WTC11 (cell line): ENCODE results near the gene MOGAT2. TPM values are rescaled to one million over a fixed set of nuclear protein-coding genes. Genes with fewer than 3 reads are reported as not detected.

Source experiments
- ATF1 ChIP-seq: sonication (generic); formaldehyde crosslinking; IDR thresholded peaks from 2 replicates; pipeline ENCODE4 v1.8.1; 2023; ENCODE audit warnings: mild to moderate bottlenecking, moderate library complexity, missing genetic modification reagents
- EMX1 ChIP-seq: fragments of 250-450 bp; sonication (Bioruptor Pico); IDR thresholded peaks from 2 replicates; pipeline ENCODE4 v1.8.0; 2021; ENCODE audit warnings: mild to moderate bottlenecking
- GABPB1 ChIP-seq: sonication (generic); formaldehyde crosslinking; IDR thresholded peaks from 2 replicates; pipeline ENCODE4 v1.8.1; 2023; ENCODE audit warnings: mild to moderate bottlenecking, missing genetic modification reagents
- GRHL2 ChIP-seq: fragments of 250-450 bp; sonication (Bioruptor Pico); IDR thresholded peaks from 2 replicates; pipeline ENCODE4 v1.8.0; 2022; ENCODE audit warnings: mild to moderate bottlenecking, moderate library complexity; ENCODE audit not compliant: insufficient replicate concordance, severe bottlenecking
- GTF2I ChIP-seq: fragments of 250-450 bp; sonication (Bioruptor Pico); conservative IDR thresholded peaks from 2 replicates; pipeline ENCODE4 v1.4.0; 2021; ENCODE audit warnings: mild to moderate bottlenecking
- IRF2 ChIP-seq: sonication (generic); formaldehyde crosslinking; IDR thresholded peaks from 2 replicates; pipeline ENCODE4 v1.8.0; 2022; ENCODE audit warnings: low read depth, missing genetic modification reagents, borderline replicate concordance
- OVOL2 ChIP-seq: fragments of 250-450 bp; sonication (Bioruptor Pico); IDR thresholded peaks from 2 replicates; pipeline ENCODE4 v1.9.0; 2021; ENCODE audit warnings: mild to moderate bottlenecking, borderline replicate concordance
- PRRX2 ChIP-seq: fragments of 250-450 bp; sonication (Bioruptor Pico); IDR thresholded peaks from 2 replicates; pipeline ENCODE4 v1.8.0; 2021; ENCODE audit warnings: mild to moderate bottlenecking
- RORB ChIP-seq: fragments of 250-450 bp; sonication (Bioruptor Pico); IDR thresholded peaks from 2 replicates; pipeline ENCODE4 v1.9.0; 2021; ENCODE audit warnings: mild to moderate bottlenecking
- SMAD3 ChIP-seq: sonication (generic); formaldehyde crosslinking; IDR thresholded peaks from 2 replicates; pipeline ENCODE4 v1.8.0; 2022; ENCODE audit warnings: missing genetic modification reagents, mild to moderate bottlenecking, borderline replicate concordance
- TEAD1 ChIP-seq: sonication (generic); formaldehyde crosslinking; IDR thresholded peaks from 2 replicates; pipeline ENCODE4 v1.8.0; 2022; ENCODE audit warnings: mild to moderate bottlenecking, missing genetic modification reagents
- ZNF121 ChIP-seq: sonication (generic); formaldehyde crosslinking; IDR thresholded peaks from 2 replicates; pipeline ENCODE4 v1.8.0; 2023; ENCODE audit warnings: missing genetic modification reagents
- ZNF416 ChIP-seq: fragments of 250-450 bp; sonication (Bioruptor Pico); IDR thresholded peaks from 2 replicates; pipeline ENCODE4 v1.9.0; 2021; ENCODE audit warnings: mild to moderate bottlenecking, inconsistent platforms
- ZNF423 ChIP-seq: fragments of 250-450 bp; sonication (Bioruptor Pico); IDR thresholded peaks from 2 replicates; pipeline ENCODE4 v2.1.2; 2022; ENCODE audit warnings: mild to moderate bottlenecking, moderate library complexity
- total RNA-seq: library from RNA; stranded (reverse); gene quantifications from 3 replicates; pipeline ENCODE4 v1.2.3, GENCODE V29; 2021
- TF ChIP-seq, protein P1 (sequence below): fragments of 250-450 bp; sonication (Bioruptor Pico); IDR thresholded peaks from 2 replicates; pipeline ENCODE4 v1.8.0; 2021; ENCODE audit warnings: mild to moderate bottlenecking
- TF ChIP-seq, protein P2 (sequence below): fragments of 250-450 bp; sonication (Bioruptor Pico); IDR thresholded peaks from 2 replicates; pipeline ENCODE4 v2.1.2; 2022; ENCODE audit warnings: mild to moderate bottlenecking, moderate library complexity
- TF ChIP-seq, protein P3 (sequence below): fragments of 250-450 bp; sonication (Bioruptor Pico); IDR thresholded peaks from 2 replicates; pipeline ENCODE4 v1.9.0; 2021; ENCODE audit warnings: moderate library complexity, mild to moderate bottlenecking, inconsistent platforms, borderline replicate concordance
- TF ChIP-seq, protein P4 (sequence below): sonication (generic); formaldehyde crosslinking; IDR thresholded peaks from 2 replicates; pipeline ENCODE4 v1.8.1; 2023; ENCODE audit warnings: mild to moderate bottlenecking, missing genetic modification reagents, moderate library complexity
- TF ChIP-seq, protein P5 (sequence below): fragments of 250-450 bp; sonication (Bioruptor Pico); conservative IDR thresholded peaks from 2 replicates; pipeline ENCODE4 v1.9.0; 2021; ENCODE audit warnings: mild to moderate bottlenecking
- TF ChIP-seq, protein P6 (sequence below): sonication (generic); formaldehyde crosslinking; IDR thresholded peaks from 2 replicates; pipeline ENCODE4 v1.8.1; 2023; ENCODE audit warnings: mild to moderate bottlenecking, missing genetic modification reagents

MOGAT2 gene
- total RNA-seq, 1 experiment from 2014 or later = not detected

DNA sequence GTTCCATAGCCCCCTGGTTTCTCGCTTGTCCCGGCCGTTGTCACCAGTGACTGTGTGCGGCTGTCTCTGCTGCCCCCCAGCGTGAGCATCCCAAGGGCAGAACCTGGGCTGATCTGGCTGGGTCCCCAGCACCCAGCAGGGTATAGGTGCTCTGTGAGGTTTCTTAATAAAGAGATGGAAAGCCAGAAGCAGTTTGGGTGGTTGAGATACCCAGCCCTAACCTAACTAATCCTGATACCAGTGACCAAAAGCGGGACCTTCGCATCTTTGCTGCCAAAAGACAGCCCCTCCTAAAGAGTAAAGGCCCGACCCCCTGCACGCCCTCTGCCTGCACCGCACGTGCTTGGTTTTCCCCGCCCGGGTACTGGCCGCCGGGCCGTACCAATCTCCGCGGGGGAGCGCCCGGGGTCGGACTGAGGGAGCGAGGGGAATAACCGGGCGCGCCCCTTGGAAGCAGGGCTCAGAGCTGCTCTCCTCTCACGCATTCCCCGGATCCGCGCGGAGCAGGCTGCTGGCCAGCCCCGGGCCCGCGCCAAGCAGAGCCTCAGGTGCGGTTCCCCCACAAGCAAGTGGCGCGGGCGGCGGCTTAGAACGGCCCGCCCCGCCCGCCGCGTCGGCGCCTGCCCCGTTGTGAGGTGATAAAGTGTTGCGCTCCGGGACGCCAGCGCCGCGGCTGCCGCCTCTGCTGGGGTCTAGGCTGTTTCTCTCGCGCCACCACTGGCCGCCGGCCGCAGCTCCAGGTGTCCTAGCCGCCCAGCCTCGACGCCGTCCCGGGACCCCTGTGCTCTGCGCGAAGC is 50.7 kb downstream of the MOGAT2 start, which contains the start of gene DGAT2 (continued):
- TF ChIP-seq, protein P1, sequence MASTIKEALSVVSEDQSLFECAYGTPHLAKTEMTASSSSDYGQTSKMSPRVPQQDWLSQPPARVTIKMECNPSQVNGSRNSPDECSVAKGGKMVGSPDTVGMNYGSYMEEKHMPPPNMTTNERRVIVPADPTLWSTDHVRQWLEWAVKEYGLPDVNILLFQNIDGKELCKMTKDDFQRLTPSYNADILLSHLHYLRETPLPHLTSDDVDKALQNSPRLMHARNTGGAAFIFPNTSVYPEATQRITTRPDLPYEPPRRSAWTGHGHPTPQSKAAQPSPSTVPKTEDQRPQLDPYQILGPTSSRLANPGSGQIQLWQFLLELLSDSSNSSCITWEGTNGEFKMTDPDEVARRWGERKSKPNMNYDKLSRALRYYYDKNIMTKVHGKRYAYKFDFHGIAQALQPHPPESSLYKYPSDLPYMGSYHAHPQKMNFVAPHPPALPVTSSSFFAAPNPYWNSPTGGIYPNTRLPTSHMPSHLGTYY = no peak
- no peak for TF ChIP-seq ZNF121 (CRISPR knock-in tag)
- TF ChIP-seq SMAD3 (CRISPR knock-in tag) = peak; percentile 95
- TF ChIP-seq ZNF423 (CRISPR knock-in tag) = peak; percentile 96
- TF ChIP-seq, protein P2, sequence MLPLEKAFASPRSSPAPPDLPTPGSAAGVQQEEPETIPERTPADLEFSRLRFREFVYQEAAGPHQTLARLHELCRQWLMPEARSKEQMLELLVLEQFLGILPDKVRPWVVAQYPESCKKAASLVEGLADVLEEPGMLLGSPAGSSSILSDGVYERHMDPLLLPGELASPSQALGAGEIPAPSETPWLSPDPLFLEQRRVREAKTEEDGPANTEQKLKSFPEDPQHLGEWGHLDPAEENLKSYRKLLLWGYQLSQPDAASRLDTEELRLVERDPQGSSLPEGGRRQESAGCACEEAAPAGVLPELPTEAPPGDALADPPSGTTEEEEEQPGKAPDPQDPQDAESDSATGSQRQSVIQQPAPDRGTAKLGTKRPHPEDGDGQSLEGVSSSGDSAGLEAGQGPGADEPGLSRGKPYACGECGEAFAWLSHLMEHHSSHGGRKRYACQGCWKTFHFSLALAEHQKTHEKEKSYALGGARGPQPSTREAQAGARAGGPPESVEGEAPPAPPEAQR (CRISPR knock-in tag) = no peak
- TF ChIP-seq, protein P3, sequence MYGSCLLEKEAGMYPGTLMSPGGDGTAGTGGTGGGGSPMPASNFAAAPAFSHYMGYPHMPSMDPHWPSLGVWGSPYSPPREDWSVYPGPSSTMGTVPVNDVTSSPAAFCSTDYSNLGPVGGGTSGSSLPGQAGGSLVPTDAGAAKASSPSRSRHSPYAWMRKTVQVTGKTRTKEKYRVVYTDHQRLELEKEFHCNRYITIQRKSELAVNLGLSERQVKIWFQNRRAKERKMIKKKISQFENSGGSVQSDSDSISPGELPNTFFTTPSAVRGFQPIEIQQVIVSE (CRISPR knock-in tag) = no peak
- TF ChIP-seq OVOL2 (CRISPR knock-in tag) = no peak
- TF ChIP-seq IRF2 (CRISPR knock-in tag) = no peak
- no peak for TF ChIP-seq GTF2I
- TF ChIP-seq PRRX2 = no peak
- TF ChIP-seq, protein P4, sequence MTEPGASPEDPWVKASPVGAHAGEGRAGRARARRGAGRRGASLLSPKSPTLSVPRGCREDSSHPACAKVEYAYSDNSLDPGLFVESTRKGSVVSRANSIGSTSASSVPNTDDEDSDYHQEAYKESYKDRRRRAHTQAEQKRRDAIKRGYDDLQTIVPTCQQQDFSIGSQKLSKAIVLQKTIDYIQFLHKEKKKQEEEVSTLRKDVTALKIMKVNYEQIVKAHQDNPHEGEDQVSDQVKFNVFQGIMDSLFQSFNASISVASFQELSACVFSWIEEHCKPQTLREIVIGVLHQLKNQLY (CRISPR knock-in tag) = 0 out of 2 replicates have a peak, but pooled peaks have one; percentile 85
- TF ChIP-seq, protein P5, sequence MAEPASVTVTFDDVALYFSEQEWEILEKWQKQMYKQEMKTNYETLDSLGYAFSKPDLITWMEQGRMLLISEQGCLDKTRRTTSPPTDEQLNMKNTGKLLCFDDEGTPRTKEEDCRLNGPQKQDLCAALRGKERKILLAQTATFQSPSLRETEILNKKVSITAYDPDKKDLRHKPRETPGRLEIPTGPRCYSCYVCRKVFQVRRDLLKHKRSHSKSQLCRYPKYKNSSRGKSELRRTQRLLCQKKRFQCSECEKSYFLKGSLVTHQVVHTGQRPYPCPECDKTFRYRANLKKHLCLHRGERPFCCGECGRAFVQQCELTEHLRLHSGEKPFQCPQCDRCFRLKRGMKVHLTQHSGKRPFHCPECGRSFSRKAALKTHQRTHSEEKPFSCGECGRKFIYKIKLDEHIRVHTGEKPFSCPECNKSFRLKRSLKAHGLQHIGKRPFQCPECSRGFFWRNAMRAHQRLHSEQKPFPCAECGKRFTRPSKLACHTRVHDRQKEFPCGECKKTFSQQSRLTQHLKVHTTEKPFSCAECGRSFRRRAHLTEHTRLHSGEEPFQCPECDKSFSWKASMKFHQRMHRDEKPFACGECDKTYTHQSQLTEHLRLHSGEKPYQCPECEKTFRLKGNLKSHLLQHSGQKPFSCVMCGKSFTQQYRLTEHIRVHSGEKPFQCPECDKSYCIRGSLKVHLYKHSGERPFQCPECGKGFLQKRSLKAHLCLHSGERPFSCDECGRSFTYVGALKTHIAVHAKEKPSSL (CRISPR knock-in tag) = no peak
- no peak for TF ChIP-seq ATF1 (CRISPR knock-in tag)
- TF ChIP-seq, protein P6, sequence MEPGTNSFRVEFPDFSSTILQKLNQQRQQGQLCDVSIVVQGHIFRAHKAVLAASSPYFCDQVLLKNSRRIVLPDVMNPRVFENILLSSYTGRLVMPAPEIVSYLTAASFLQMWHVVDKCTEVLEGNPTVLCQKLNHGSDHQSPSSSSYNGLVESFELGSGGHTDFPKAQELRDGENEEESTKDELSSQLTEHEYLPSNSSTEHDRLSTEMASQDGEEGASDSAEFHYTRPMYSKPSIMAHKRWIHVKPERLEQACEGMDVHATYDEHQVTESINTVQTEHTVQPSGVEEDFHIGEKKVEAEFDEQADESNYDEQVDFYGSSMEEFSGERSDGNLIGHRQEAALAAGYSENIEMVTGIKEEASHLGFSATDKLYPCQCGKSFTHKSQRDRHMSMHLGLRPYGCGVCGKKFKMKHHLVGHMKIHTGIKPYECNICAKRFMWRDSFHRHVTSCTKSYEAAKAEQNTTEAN (CRISPR knock-in tag) = no peak; the same call in 1 of the 2 replicates
- peak; percentile 94 for TF ChIP-seq TEAD1 (CRISPR knock-in tag)
- no peak for TF ChIP-seq EMX1
- TF ChIP-seq RORB (CRISPR knock-in tag) = no peak
- no peak for TF ChIP-seq GRHL2 (CRISPR knock-in tag)
- TF ChIP-seq GABPB1 (CRISPR knock-in tag) = peak; percentile 72; the same call in 1 of the 2 replicates
- no peak for TF ChIP-seq ZNF416 (CRISPR knock-in tag)
- TF ChIP-seq, all 79 proteins: peak for 38
